ENCODE data around the gene FXYD7.

Gene FXYD7, protein sequence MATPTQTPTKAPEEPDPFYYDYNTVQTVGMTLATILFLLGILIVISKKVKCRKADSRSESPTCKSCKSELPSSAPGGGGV

GRCh38 chr19:35143231-35143715 lies at the start of gene FXYD7:
Gene FXYD7, plus strand, starts transcription at chr19:35143255. Its CDS starts 79 bp downstream, at chr19:35143334.
- no peak for DNase-seq (ENCODE audit: extremely low read depth, low read depth)
- TF ChIP-seq, protein P1, sequence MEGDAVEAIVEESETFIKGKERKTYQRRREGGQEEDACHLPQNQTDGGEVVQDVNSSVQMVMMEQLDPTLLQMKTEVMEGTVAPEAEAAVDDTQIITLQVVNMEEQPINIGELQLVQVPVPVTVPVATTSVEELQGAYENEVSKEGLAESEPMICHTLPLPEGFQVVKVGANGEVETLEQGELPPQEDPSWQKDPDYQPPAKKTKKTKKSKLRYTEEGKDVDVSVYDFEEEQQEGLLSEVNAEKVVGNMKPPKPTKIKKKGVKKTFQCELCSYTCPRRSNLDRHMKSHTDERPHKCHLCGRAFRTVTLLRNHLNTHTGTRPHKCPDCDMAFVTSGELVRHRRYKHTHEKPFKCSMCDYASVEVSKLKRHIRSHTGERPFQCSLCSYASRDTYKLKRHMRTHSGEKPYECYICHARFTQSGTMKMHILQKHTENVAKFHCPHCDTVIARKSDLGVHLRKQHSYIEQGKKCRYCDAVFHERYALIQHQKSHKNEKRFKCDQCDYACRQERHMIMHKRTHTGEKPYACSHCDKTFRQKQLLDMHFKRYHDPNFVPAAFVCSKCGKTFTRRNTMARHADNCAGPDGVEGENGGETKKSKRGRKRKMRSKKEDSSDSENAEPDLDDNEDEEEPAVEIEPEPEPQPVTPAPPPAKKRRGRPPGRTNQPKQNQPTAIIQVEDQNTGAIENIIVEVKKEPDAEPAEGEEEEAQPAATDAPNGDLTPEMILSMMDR (IDR thresholded peaks at IDR 0.05; ENCODE audit: low read depth, low read length): no peak

- no peak for DNase-seq (ENCODE audit: extremely low read depth, low read depth)
- TF ChIP-seq, protein P1 (IDR thresholded peaks at IDR 0.05; ENCODE audit: low read depth, low read length): no peak
Observed at GRCh38 chr19:35093430-35093829, 49.6 kb upstream of the FXYD7 start.

GRCh38 chr19:35093941-35094647 lies 49.0 kb upstream of the FXYD7 start:
- DNase-seq (ENCODE audit: extremely low read depth, low read depth): no peak
- TF ChIP-seq, protein P1 (IDR thresholded peaks at IDR 0.05; ENCODE audit: low read depth, low read length): no peak

DNA sequence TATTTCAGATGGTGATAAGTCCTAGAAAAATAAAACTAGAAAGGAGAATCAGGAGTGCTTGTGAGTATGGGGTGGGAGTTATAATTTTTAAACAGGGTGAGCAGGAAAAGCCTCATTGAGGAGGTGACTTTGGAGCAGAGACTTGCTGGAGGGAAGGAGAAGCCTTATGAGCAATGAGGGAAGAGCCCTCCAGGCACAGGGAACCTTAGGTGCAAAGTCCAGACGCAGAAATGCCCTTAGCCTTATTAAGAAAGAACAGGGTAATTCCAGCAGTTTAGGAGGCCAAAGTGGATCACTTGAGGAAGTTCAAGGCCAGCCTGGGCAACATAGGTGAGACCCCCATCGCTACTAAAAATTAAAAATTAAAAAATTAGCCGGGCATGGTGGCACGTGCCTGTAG lies 48.4 kb upstream of the FXYD7 start:
- TF ChIP-seq, protein P1 (IDR thresholded peaks at IDR 0.05; ENCODE audit: low read depth, low read length): no peak
- no peak for DNase-seq (ENCODE audit: extremely low read depth, low read depth)

- TF ChIP-seq, protein P1 (IDR thresholded peaks at IDR 0.05; ENCODE audit: low read depth, low read length): no peak
Observed at GRCh38 chr19:35095667-35096368, 47.2 kb upstream of the FXYD7 start.

GRCh38 chr19:35098413-35099049 lies 44.5 kb upstream of the FXYD7 start:
- DNase-seq (ENCODE audit: extremely low read depth, low read depth): no peak
- TF ChIP-seq, protein P1 (IDR thresholded peaks at IDR 0.05; ENCODE audit: low read depth, low read length): no peak

More at GRCh38 chr19:35095667-35096368, 47.2 kb upstream of the FXYD7 start:
- DNase-seq (ENCODE audit: extremely low read depth, low read depth): no peak

Measured in AG09319 (cell line).